Neural cell (in vitro differentiated cells): Measurements from ENCODE around the gene AHNAK2. TPM values are rescaled to one million over a fixed set of nuclear protein-coding genes. Genes with fewer than 3 reads are reported as not detected.

Experiments
- H2AFZ ChIP-seq: fragments of 200-600, 300-800 bp; sonication (generic), shearing (Covaris generic); 2 replicates; pipeline ENCODE4 v1.6.0; 2014; ENCODE audit warnings: low read depth, mild to moderate bottlenecking, antibody characterized with exemption, low read length, moderate library complexity
- H3F3A ChIP-seq: fragments of 200-600 bp; shearing (Covaris generic); 2 replicates; pipeline ENCODE4 v1.6.1; 2016; ENCODE audit warnings: mild to moderate bottlenecking, moderate library complexity, mixed read lengths, antibody characterized with exemption, low read length; ENCODE audit not compliant: insufficient read depth, poor library complexity, severe bottlenecking
- H3K27ac ChIP-seq: fragments of 200-600, 300-800 bp; sonication (generic), shearing (Covaris generic); 2 replicates; pipeline ENCODE4 v1.5.1; 2014; ENCODE audit warnings: mild to moderate bottlenecking, low read length, moderate library complexity
- H3K27me3 ChIP-seq: fragments of 300-800, 200-600 bp; sonication (generic), shearing (Covaris generic); 2 replicates; pipeline ENCODE4 v1.6.0; 2014; ENCODE audit warnings: mild to moderate bottlenecking, low read depth, low read length, moderate library complexity; ENCODE audit not compliant: insufficient read depth
- H3K36me3 ChIP-seq: fragments of 300-800, 200-600 bp; sonication (generic), shearing (Covaris generic); 2 replicates; pipeline ENCODE4 v1.5.1; 2014; ENCODE audit warnings: mild to moderate bottlenecking, antibody characterized with exemption, low read length, moderate library complexity; ENCODE audit not compliant: insufficient read depth
- H3K4me2 ChIP-seq: fragments of 300-800, 200-600 bp; sonication (generic), shearing (Covaris generic); 2 replicates; pipeline ENCODE4 v1.6.0; 2014; ENCODE audit warnings: mild to moderate bottlenecking, low read length
- H3K4me3 ChIP-seq: fragments of 300-800, 200-600 bp; sonication (generic), shearing (Covaris generic); 2 replicates; pipeline ENCODE4 v1.5.1; 2014; ENCODE audit warnings: mild to moderate bottlenecking, low read length, moderate library complexity
- H3K79me2 ChIP-seq: fragments of 200-600 bp; shearing (Covaris generic); replicated peaks from 2 replicates; pipeline ENCODE4 v1.6.0; 2014; ENCODE audit warnings: mild to moderate bottlenecking, low read length, moderate library complexity; ENCODE audit not compliant: insufficient read depth
- H3K9ac ChIP-seq: fragments of 300-800, 200-600 bp; sonication (generic), shearing (Covaris generic); 2 replicates; pipeline ENCODE4 v1.6.1; 2016; ENCODE audit warnings: mild to moderate bottlenecking, low read length, mixed read lengths
- H3K9me2 ChIP-seq: fragments of 200-600 bp; shearing (Covaris generic); 2 replicates; pipeline ENCODE4 v1.6.1; 2016; ENCODE audit warnings: mild to moderate bottlenecking, low read length, mixed read lengths; ENCODE audit not compliant: insufficient read depth
- H3K9me3 ChIP-seq: fragments of 200-600, 300-800 bp; sonication (generic), shearing (Covaris generic); 2 replicates; pipeline ENCODE4 v1.6.1; 2016; ENCODE audit warnings: mild to moderate bottlenecking, mixed run types, low read length, moderate library complexity, mixed read lengths
- H4K20me1 ChIP-seq: fragments of 200-600 bp; shearing (Covaris generic); 2 replicates; pipeline ENCODE4 v1.6.1; 2016; ENCODE audit warnings: mild to moderate bottlenecking, mixed run types; ENCODE audit not compliant: insufficient read depth
- CTCF ChIP-seq: fragments of 450-650 bp; IDR thresholded peaks from 2 replicates; pipeline ENCODE4 v1.5.1; 2014; ENCODE audit warnings: antibody characterized with exemption, mild to moderate bottlenecking, moderate library complexity; ENCODE audit not compliant: poor library complexity, severe bottlenecking
- EP300 ChIP-seq: fragments of 450-650 bp; conservative IDR thresholded peaks from 2 replicates; pipeline ENCODE4 v1.6.1; 2014; ENCODE audit warnings: antibody characterized with exemption, mild to moderate bottlenecking, moderate library complexity; ENCODE audit not compliant: poor library complexity, severe bottlenecking
- EZH2 ChIP-seq: fragments of 200-600, 300-800 bp; shearing (Covaris generic), sonication (generic); IDR thresholded peaks from 2 replicates; pipeline ENCODE4 v1.6.1; 2014; ENCODE audit warnings: antibody characterized with exemption, low read length, borderline replicate concordance, mild to moderate bottlenecking; ENCODE audit not compliant: insufficient read depth, poor library complexity, severe bottlenecking
- MXI1 ChIP-seq: fragments of 450-650 bp; conservative IDR thresholded peaks from 2 replicates; pipeline ENCODE4 v1.6.1; 2014; ENCODE audit warnings: antibody characterized with exemption, mild to moderate bottlenecking; ENCODE audit not compliant: poor library complexity, severe bottlenecking
- POLR2AphosphoS5 ChIP-seq: IDR thresholded peaks from 2 replicates; pipeline ENCODE4 v1.6.1; 2012
- RAD21 ChIP-seq: fragments of 450-650 bp; conservative IDR thresholded peaks from 2 replicates; pipeline ENCODE4 v1.6.1; 2014; ENCODE audit warnings: antibody characterized with exemption, mild to moderate bottlenecking, moderate library complexity
- SMC3 ChIP-seq: fragments of 450-650 bp; conservative IDR thresholded peaks from 2 replicates; pipeline ENCODE4 v1.6.1; 2014; ENCODE audit warnings: antibody characterized with exemption, mild to moderate bottlenecking, moderate library complexity; ENCODE audit not compliant: poor library complexity
- TAF1 ChIP-seq: IDR thresholded peaks from 2 replicates; pipeline ENCODE4 v1.6.1; 2012; ENCODE audit warnings: low read depth
- polyA plus RNA-seq: library from polyadenylated mRNA; depleted of rRNA; stranded (reverse); fragments of >200 nt; gene quantifications from 2 replicates; pipeline ENCODE4 v1.2.3, GENCODE V29; 2014
- TF ChIP-seq, protein P1 (sequence below): IDR thresholded peaks from 2 replicates; pipeline ENCODE4 v1.6.1; 2012; ENCODE audit warnings: borderline replicate concordance

AHNAK2 gene
- polyA plus RNA-seq, 1 donor from 2014 or later, result 1.4 TPM

DNA sequence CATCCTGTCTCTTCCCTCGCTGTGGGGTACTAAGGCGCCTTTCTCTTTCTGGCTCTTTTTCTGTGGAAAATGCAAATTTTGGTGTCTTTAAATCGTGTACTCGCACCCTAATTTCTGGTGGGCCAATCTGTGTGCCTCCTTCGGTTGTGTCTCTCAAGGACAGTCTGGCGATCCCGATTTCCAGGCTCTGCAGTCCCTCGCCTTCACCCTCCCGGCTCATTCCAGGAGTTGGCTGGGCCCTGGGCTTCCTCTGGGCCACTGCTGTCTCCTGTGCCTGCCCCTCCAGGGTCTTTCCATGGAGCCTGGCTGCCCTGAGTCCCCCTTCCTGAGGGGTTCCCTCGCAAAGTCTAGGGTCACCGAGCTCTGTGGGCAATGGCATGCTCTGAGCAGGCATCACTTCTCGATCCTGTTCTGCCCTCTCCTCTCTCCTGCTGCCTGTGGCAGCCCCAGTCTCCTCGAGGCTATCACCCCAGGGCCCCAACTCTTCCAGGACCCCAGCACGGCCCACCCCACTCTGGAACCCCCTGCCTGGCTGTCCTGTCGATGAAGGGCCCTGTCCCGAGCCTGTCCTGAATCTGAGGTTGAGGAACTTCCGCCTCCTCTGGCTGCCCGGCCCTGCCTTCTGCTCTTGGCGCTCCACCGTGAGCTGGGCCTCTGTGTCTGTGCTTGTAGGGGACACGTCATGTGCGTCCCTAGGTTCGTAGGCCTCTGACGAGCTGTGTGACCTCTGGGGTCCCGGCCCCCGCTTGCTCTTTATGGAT, 24.1 kb downstream of the AHNAK2 start:
- H3K4me3 ChIP-seq, result no peak overlapping the region

GRCh38 chr14:104953097-104953496, 25.1 kb downstream of the AHNAK2 start:
- Histone ChIP-seq H3K79me2 (no peaks in the 10 kb centered on the region), H3K4me2 (no peak overlapping the region), H3F3A (no peaks in the 10 kb centered on the region), H3K36me3 (no peaks in the 10 kb centered on the region), H3K27ac (no peak overlapping the region), H3K9me2 (no peaks in the 10 kb centered on the region), H3K9ac (no peak overlapping the region), H2AFZ (no peak overlapping the region), H3K4me3 (no peak overlapping the region), H3K9me3 (no peaks in the 10 kb centered on the region), H4K20me1 (no peaks in the 10 kb centered on the region), H3K27me3 (no peaks in the 10 kb centered on the region)
- TF ChIP-seq POLR2AphosphoS5, result no peak
- TF ChIP-seq EP300, result no peak
- no peak for TF ChIP-seq CTCF
- TF ChIP-seq MXI1, result no peak
- no peak for TF ChIP-seq SMC3
- TF ChIP-seq TAF1, result no peak
- TF ChIP-seq RAD21, result no peak
- TF ChIP-seq EZH2, result no peak

More for the DNA sequence above, 24.1 kb downstream of the AHNAK2 start:
- Histone ChIP-seq H3K79me2 (no peaks in the 10 kb centered on the region), H3K9me2 (no peaks in the 10 kb centered on the region), H3K36me3 (no peaks in the 10 kb centered on the region), H3K27me3 (no peaks in the 10 kb centered on the region), H3K4me2 (no peak overlapping the region), H3K27ac (no peak overlapping the region), H3F3A (no peaks in the 10 kb centered on the region), H3K9me3 (no peaks in the 10 kb centered on the region), H4K20me1 (no peaks in the 10 kb centered on the region), H3K9ac (no peak overlapping the region), H2AFZ (no peak overlapping the region)
- no peak for TF ChIP-seq EP300
- TF ChIP-seq RAD21, result no peak
- no peak for TF ChIP-seq EZH2
- TF ChIP-seq, protein P1, sequence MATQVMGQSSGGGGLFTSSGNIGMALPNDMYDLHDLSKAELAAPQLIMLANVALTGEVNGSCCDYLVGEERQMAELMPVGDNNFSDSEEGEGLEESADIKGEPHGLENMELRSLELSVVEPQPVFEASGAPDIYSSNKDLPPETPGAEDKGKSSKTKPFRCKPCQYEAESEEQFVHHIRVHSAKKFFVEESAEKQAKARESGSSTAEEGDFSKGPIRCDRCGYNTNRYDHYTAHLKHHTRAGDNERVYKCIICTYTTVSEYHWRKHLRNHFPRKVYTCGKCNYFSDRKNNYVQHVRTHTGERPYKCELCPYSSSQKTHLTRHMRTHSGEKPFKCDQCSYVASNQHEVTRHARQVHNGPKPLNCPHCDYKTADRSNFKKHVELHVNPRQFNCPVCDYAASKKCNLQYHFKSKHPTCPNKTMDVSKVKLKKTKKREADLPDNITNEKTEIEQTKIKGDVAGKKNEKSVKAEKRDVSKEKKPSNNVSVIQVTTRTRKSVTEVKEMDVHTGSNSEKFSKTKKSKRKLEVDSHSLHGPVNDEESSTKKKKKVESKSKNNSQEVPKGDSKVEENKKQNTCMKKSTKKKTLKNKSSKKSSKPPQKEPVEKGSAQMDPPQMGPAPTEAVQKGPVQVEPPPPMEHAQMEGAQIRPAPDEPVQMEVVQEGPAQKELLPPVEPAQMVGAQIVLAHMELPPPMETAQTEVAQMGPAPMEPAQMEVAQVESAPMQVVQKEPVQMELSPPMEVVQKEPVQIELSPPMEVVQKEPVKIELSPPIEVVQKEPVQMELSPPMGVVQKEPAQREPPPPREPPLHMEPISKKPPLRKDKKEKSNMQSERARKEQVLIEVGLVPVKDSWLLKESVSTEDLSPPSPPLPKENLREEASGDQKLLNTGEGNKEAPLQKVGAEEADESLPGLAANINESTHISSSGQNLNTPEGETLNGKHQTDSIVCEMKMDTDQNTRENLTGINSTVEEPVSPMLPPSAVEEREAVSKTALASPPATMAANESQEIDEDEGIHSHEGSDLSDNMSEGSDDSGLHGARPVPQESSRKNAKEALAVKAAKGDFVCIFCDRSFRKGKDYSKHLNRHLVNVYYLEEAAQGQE, result no peak
- no peak for TF ChIP-seq MXI1
- no peak for TF ChIP-seq CTCF
- TF ChIP-seq SMC3, result no peak
- no peak for TF ChIP-seq POLR2AphosphoS5
